ENCODE measurements around the gene STRBP.

Gene STRBP

DNA sequence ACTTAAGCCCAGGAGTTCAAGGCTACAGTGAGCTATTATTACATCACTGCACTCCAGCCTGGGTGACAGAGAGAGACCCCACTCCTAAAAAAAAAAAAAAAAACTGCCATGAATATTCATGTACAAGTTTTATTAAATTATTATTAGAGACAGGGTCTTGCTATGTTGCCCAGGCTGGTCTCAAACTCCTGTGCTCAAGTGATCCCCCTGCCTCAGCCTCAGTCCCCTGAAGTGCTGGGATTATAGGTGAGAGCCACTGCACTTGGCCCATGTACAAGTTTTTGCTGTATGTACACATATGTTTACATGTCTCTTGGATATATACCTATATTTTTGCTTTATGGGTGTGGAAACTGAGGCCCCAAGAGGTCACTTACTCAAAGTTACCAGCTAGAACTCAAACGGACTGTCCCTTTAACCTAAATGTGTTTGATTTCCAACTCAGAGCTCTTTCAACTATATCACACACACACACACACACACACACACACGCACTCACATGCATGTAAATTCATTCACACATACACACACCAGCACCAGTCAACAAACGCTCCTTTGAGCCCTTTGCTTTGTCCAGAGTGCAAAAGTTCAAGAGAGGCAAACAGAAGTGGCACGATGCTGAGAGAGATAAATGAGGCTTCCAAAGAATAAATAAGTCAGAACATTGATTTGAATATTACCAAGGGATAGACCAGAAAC lies 42.3 kb upstream of the STRBP start:
- no peaks in the 10 kb centered on the region for H3K27me3 ChIP-seq (ENCODE audit: insufficient read depth, poor library complexity, severe bottlenecking)
- H3K4me3 ChIP-seq (replicated peaks; ENCODE audit: insufficient read depth, low read length), result no peak overlapping the region
- TF ChIP-seq REST (IDR thresholded peaks at IDR 0.05; ENCODE audit: insufficient replicate concordance, low read depth), result no peak
- no peak for TF ChIP-seq SPI1 (IDR thresholded peaks at IDR 0.05; ENCODE audit: borderline replicate concordance, low read depth)
- TF ChIP-seq GABPA (IDR thresholded peaks at IDR 0.05; ENCODE audit: low read depth), result no peak
- no peak for TF ChIP-seq POLR2AphosphoS5 (IDR thresholded peaks at IDR 0.05; ENCODE audit: low read depth)
- TF ChIP-seq CTCF (IDR thresholded peaks at IDR 0.05; ENCODE audit: insufficient read depth, low read length), result no peak
- no peak for DNase-seq (ENCODE audit: low read depth in 1 of 2, low spot score in 1 of 2)
- H3K27ac ChIP-seq (replicated peaks), result no peak overlapping the region

DNA sequence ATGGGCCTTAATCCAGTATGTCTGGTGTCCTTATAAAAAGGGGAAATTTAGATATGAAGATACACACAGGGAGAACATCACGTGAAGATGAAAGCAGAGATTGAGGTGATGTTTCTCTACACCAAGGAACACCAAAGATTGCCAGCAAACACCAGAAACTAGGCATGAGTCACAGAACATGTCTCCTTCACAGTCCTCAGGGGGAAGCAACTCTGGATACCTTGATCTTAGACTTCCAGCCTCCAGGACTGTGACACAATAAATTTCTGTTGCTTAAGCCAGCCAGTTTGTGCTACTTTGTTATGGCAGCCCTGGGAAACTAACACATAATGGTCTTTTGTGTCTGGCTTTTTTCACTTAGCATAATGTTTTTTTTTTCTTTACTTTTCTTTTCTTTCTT lies 41.2 kb upstream of the STRBP start:
- DNase-seq (ENCODE audit: low read depth in 1 of 2, low spot score in 1 of 2), result no peak
- no peak overlapping the region for H3K4me3 ChIP-seq (replicated peaks; ENCODE audit: insufficient read depth, low read length)
- TF ChIP-seq CTCF (IDR thresholded peaks at IDR 0.05; ENCODE audit: insufficient read depth, low read length), result no peak
- no peak for TF ChIP-seq GABPA (IDR thresholded peaks at IDR 0.05; ENCODE audit: low read depth)
- TF ChIP-seq POLR2AphosphoS5 (IDR thresholded peaks at IDR 0.05; ENCODE audit: low read depth), result no peak
- no peak for TF ChIP-seq SPI1 (IDR thresholded peaks at IDR 0.05; ENCODE audit: borderline replicate concordance, low read depth)
- TF ChIP-seq REST (IDR thresholded peaks at IDR 0.05; ENCODE audit: insufficient replicate concordance, low read depth), result no peak
- H3K27me3 ChIP-seq (ENCODE audit: insufficient read depth, poor library complexity, severe bottlenecking), result no peaks in the 10 kb centered on the region
- H3K27ac ChIP-seq (replicated peaks), result no peak overlapping the region

DNA sequence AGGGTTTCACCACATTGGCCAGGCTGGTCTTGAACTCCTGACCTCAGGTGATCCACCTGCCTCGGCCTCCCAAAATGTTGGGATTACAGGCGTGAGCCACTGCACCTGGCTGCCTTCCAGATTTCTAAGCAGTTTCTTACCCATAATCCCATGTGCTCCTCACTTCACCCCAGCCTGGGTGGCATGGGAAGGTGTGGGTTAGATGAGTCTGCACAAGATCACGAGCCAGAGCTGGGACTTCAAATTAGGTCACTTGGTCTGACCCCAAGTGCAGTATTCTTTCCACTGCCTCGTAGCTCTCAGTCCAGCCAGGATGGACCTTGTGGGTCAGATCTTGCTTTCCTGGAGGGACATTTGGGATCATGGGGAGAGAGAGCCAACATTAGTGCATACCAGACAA lies 37.5 kb upstream of the STRBP start:
- no peak overlapping the region for H3K27ac ChIP-seq (replicated peaks)
- no peak overlapping the region for H3K4me3 ChIP-seq (replicated peaks; ENCODE audit: insufficient read depth, low read length)
- DNase-seq (ENCODE audit: low read depth in 1 of 2, low spot score in 1 of 2), result no peak
- no peak for TF ChIP-seq POLR2AphosphoS5 (IDR thresholded peaks at IDR 0.05; ENCODE audit: low read depth)
- TF ChIP-seq GABPA (IDR thresholded peaks at IDR 0.05; ENCODE audit: low read depth), result no peak
- no peak for TF ChIP-seq SPI1 (IDR thresholded peaks at IDR 0.05; ENCODE audit: borderline replicate concordance, low read depth)
- no peak for TF ChIP-seq CTCF (IDR thresholded peaks at IDR 0.05; ENCODE audit: insufficient read depth, low read length)
- TF ChIP-seq REST (IDR thresholded peaks at IDR 0.05; ENCODE audit: insufficient replicate concordance, low read depth), result no peak
- no peaks in the 10 kb centered on the region for H3K27me3 ChIP-seq (ENCODE audit: insufficient read depth, poor library complexity, severe bottlenecking)

Data from HL-60 (cell line).